GM18907 (cell line): ENCODE results near the gene PAH.
A peak's percentile ranks its signal among the peaks of the same experiment; 100 is the strongest.

Experiments used
- ATAC-seq: cut with Tn5 transposase; IDR thresholded peaks from one replicate; pipeline ENCODE4 v1.9.1; 2021; ENCODE audit warnings: mild to moderate bottlenecking, moderate library complexity; ENCODE audit not compliant: unreplicated experiment

PAH gene

GRCh38 chr12:102902093-102902492 is 15.0 kb downstream of the PAH start:
- no peak for ATAC-seq

DNA sequence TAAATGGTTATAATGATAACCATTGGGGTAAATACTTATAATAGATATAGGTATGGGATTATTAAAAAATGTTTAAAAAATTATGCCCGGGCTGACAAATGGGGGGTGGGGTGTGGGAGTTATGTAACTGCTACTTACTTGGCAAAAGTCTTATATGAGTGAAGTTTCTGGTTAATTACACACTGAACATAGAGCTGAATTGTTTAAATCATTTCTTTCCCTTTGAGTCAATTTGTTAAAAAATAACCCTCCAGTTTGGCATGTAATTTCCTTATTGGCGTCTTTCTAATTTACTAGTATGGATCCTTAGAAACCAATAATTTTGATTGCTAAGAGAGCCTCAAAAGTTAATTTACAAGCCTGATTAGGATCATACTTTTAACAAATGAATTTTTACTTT is 16.7 kb downstream of the PAH start:
- ATAC-seq: no peak

GRCh38 chr12:102896067-102896466 is 21.0 kb downstream of the PAH start:
- ATAC-seq: no peak

DNA sequence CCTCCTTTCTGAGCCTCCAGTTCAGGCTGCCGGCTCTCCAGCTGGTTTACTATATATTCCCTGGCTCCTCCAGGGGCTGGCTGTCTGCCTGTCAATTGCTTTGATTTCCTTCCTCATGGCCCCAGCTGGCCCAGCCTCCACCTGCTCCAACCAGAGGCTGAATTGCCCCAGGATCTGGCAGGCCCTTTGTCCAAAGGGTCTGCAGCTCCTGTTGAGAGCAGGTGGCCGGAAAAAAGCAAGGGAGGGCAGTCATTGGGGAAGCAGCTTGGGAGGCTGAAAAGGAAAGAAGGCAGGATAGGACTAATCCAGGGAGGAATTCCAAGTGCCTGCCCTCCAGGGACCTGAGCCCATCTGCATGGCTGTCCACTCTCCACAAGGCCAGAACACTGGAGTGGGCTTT is 25.3 kb downstream of the PAH start:
- ATAC-seq: no peak

DNA sequence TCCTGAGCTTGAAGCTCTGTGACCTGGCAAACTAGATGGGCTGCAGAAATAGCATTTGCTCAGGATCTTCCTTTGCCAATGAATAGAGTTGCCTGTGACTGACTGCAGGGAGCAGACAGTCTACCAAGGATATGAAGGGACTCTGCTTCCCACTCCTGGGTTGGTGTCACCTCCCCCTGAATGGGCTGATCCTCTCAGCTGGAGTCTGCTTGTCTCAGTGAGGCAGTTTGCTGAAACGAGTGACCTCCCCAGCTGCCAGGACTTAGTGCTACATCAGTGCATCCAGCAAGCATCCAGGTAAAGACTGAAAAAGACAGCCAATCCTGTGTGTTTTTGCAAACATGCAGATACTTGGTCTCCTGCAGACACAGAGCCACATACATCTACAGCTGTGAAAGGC is 28.5 kb downstream of the PAH start:
- ATAC-seq: no peak

DNA sequence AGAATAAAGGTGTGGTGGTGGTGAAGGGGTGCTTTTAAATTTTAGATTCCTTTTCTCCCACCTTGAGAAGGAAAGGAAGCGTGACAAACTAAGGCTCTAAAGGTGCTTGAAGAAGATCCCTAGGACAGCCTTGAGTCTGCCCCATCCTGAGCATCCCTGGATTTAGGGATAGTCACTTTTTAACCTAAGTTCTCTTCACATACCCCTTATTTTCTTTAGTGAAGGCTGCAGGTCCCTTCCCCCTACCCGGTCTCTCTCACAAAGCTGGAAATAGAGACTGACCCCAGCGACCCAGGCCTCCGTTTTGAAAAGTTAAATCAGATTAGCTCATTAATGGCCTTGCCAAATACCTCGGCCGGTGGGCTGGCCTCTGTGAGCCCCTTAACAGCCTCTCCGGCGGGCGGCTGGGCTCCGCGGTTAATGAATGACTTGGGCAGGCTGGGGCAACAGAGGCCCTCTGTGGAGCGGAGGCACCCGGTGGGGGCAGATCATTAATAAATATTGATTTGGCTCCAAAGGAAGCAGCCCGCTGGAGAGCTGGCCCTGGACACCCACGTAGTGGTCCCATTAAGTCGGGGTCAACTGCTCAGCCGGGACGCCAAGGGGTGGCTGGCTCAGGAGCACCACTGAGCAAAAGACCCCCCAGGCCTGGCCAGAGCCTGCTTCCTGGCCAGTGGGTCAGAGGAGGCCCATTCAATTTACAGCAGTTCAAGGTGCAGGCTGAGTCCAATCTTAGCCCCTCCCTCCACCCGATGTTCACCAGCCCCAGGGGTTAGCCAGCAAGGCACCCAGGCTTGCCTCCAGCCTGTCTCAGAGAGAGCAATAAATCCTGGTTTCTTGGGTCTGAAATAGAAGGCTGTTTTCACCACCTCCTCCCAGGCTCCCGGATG is 31.8 kb downstream of the PAH start:
- ATAC-seq: no peak

GRCh38 chr12:102883204-102883799 is 33.7 kb downstream of the PAH start:
- peak; percentile 68 for ATAC-seq

GRCh38 chr12:102880783-102881182 is 36.3 kb downstream of the PAH start:
- no peak for ATAC-seq

DNA sequence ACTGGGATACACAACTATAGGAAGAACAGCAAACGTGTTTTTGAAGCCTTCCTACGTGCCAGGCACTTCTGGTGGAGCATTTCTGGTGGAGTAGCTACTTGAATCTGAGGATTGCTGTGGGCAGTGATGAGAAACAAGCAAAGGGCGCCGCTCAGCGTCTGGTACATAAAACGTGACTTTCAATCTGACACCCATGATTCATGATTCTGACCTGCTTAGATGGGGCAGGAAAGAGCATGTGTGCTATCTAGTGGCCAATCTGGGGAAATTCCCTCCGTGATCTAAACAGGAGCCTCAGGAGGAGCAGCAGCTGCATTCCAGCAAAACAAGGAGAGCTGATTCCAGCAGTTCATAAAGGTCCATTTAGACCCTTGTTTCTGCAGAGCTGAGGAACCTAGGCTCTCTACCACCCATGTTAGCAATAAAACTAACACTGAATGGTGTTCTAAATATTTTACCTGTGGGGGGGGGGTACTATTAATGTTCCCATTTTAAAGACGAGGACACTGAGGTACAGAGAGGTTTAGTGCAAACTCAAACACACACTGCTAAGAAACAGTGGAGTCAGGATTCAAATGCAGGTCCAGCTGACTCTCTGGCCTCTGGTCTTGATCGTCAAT is 37.8 kb downstream of the PAH start:
- ATAC-seq: peak; percentile 66

DNA sequence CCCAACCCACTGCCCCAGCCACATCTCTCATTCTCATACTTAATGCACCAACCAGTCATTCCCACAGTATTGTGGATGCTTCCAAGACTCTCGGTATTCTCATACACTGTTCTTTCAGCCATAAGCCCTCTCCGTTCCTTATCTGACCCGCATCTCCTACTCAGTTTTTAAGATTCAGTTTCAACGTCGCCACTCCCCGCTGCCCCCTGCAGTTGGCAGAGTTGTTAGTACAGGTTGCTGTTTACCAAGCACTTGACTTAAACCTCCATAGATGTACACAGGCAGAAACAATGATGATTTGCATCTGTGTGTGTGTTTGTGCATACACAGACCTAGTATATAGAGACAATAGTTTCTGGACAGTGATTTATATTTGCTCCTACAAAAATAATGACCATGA is 40.2 kb downstream of the PAH start:
- ATAC-seq: no peak

DNA sequence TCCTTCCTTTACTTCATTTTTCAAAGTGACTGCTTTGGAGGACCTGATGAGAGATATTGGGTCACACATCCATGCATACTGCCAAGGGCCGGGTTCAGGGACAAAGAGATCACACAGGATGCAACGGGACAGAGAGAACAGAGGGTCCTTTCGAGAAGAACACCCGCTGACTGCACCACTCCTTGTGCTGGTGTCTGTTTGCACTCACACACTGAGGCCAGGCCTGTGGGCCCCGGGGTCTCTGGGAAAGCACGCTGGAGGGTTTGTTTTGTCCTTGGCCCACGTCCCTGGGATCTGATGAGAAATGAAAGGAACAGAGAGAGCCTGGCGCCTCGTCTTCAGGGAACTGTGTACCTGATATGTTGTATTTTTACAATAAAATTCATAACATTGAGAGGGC is 42.2 kb downstream of the PAH start:
- ATAC-seq: no peak

DNA sequence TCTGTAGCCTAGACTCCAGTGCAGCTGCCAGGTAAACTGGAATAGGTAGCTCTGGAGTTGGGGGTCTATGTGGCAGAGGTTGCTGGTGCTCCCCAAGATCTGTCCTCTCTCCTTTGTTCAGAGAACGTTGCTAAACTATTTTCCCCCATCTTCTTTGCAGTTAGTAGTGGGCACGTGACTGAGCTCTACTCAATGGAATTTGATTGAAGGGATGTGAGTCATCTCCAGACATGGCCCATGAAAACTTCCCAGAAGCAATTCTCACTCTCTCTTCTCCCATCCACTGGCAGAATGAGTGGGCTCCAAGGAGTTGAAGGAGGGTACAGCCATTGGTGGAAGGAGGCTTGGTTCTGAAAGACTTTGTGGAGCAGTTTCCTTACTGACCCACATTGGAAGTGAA is 44.0 kb downstream of the PAH start:
- ATAC-seq: no peak

DNA sequence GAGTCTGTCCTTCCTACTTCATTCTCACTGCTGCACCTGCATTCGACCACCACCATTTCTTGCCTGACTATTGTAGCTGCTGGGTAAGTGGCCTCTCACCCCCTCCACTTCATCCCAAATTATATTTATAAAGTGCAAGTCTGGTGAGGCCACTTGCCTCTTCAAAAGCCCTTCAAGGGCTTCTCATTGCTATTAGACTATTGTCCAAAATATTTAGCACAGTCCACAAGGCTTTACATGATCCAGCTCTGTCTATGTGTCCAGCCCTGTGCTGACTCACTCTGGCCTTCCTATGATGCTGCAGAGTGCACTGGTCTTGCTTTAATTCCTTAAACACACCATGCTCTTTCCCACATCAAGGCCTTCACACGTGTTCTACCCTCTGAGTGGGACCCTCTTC is 46.0 kb downstream of the PAH start:
- no peak for ATAC-seq

- no peak for ATAC-seq
Measured at GRCh38 chr12:102869571-102869970, 47.5 kb downstream of the PAH start.

- ATAC-seq: no peak
Measured at GRCh38 chr12:102865821-102866615, 51.0 kb downstream of the PAH start.

GRCh38 chr12:102862486-102862885 is 54.6 kb downstream of the PAH start:
- ATAC-seq: no peak

- ATAC-seq: no peak
Measured at GRCh38 chr12:102851246-102851645, 65.8 kb downstream of the PAH start.

DNA sequence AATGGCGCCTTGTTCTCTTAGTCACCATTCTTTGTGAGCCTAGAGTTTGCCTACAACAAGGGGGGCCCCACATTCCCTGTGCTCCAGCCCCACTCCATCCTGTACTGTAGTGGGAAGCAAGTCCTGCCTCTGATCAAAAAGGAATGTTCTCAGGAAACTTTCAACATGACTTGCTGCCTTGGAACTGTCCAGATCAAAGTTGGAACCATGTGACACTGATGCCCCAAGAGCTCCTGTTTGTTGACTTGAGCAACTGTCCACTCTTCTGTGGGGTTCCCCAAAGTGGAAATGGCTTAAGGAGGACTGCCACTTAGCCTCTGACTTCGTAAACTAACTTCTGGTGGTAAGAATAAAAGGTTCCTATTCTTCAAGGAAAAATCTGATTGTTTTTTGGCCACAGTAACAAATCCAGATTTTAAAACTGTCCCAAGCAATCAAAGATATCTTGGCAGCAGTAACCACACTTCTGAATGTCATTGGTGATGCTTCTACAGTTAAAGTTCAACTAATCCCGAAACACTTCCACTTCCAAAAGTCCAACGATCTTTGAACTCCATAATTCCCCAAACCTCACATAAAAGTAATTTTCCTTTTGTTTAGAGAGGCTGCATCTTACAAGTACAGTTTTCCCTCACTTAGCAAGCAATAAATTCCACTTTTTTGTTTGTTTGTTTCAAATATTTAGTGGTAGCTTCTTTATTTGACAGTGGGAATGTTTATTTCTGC is 67.2 kb downstream of the PAH start:
- no peak for ATAC-seq

DNA sequence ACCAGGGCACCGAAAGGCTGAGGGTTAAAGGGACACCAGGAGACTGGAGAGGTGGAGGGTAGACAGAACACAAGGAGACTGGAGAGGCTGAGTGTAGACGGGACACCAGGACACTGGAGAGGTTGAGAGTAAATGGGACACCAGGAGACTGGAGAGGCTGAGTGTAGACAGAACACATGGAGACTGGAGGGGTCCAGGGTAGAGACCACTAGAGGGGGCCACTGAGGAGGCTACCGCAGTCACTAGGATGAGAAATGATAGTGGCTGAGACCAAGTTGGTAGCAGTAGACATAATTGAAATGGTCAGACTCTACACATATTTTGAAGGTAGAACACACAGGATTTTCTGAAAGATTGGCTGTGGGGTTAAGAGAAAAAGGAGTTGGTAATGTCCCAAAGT is 68.2 kb downstream of the PAH start:
- no peak for ATAC-seq

GRCh38 chr12:102847131-102847530 is 69.9 kb downstream of the PAH start:
- no peak for ATAC-seq
